ENCODE data around the gene CDKN2AIP.

The CDKN2AIP gene, protein sequence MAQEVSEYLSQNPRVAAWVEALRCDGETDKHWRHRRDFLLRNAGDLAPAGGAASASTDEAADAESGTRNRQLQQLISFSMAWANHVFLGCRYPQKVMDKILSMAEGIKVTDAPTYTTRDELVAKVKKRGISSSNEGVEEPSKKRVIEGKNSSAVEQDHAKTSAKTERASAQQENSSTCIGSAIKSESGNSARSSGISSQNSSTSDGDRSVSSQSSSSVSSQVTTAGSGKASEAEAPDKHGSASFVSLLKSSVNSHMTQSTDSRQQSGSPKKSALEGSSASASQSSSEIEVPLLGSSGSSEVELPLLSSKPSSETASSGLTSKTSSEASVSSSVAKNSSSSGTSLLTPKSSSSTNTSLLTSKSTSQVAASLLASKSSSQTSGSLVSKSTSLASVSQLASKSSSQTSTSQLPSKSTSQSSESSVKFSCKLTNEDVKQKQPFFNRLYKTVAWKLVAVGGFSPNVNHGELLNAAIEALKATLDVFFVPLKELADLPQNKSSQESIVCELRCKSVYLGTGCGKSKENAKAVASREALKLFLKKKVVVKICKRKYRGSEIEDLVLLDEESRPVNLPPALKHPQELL

GRCh38 chr4:183444214-183445096 lies at the start of gene CDKN2AIP:
CDKN2AIP (plus strand) TSS chr4:183444636; CDS start chr4:183444798, 162 bp downstream.
- H3K4me3 ChIP-seq (ENCODE audit: low read depth, low read length), result peak within 1 kb of the TSS; percentile 87
- TF ChIP-seq, protein P1, sequence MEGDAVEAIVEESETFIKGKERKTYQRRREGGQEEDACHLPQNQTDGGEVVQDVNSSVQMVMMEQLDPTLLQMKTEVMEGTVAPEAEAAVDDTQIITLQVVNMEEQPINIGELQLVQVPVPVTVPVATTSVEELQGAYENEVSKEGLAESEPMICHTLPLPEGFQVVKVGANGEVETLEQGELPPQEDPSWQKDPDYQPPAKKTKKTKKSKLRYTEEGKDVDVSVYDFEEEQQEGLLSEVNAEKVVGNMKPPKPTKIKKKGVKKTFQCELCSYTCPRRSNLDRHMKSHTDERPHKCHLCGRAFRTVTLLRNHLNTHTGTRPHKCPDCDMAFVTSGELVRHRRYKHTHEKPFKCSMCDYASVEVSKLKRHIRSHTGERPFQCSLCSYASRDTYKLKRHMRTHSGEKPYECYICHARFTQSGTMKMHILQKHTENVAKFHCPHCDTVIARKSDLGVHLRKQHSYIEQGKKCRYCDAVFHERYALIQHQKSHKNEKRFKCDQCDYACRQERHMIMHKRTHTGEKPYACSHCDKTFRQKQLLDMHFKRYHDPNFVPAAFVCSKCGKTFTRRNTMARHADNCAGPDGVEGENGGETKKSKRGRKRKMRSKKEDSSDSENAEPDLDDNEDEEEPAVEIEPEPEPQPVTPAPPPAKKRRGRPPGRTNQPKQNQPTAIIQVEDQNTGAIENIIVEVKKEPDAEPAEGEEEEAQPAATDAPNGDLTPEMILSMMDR (IDR thresholded peaks at IDR 0.05; ENCODE audit: insufficient read depth, low read length, missing control alignments), result no peak
- DNase-seq (ENCODE audit: low read depth, low spot score), result no peak
- ChIA-PET POLR2A (interaction anchor here (0.7 to 1.7 kb wide), 4 partner anchors 11 to 884 kb away, joined by 3 to 6 read pairs (median 4); no protein-coding TSS in a partner anchor), CTCF (interaction anchor here (1.5 kb wide), 3 partner anchors 9 to 38 kb away, joined by 3 to 11 read pairs (median 7); no protein-coding TSS in a partner anchor)

DNA sequence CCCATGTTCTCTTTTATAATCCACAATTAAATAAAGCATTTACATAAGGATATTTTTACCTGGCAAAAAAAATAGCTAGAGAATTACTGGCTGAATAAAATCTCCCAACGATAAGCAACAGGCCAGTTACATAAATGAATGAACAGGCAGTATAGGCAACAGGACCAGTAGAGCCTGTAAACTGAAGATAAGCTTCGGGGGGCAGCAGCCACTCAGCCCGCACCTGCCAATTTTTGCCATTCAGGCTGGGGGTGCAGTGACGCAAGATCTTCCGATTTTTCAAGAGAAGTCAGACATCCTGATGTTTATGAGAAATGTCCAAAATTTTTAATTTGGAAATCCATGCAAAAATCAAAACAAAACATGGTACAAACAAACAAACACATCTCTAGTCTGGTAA lies 49.0 kb upstream of the CDKN2AIP start:
- POLR2A ChIA-PET, result no interaction called here

DNA sequence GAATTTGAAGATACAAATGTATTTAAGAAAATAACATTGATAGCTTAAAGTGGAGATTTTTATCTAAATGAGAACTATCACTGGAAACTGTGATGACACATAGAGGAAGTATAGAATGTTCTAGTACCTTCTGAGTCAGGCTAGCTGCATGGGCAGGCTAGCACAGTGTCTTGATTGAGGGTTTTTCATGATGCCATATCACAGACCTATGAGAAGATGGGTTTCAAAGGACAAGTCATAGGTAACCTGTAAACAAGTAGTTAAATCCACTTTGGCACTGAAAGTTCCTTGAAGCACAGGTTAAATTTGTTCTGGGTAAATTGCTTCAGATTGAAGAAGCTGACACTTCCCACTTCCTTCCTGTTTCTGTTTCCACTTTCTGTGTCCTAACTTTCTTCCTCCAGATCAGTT lies 48.2 kb upstream of the CDKN2AIP start:
- POLR2A ChIA-PET, result no interaction called here
- CTCF ChIA-PET, result interaction anchor here (0.7 to 3.1 kb wide), 5 partner anchors 11 to 134 kb away, joined by 3 to 30 read pairs (median 3); no protein-coding TSS in a partner anchor
- no peak for DNase-seq (ENCODE audit: low read depth, low spot score)

More for the DNA sequence above, 49.0 kb upstream of the CDKN2AIP start:
- CTCF ChIA-PET, result interaction anchor here (1.0 to 3.1 kb wide), 4 partner anchors 12 to 134 kb away, joined by 3 to 30 read pairs (median 4); no protein-coding TSS in a partner anchor
- H3K4me3 ChIP-seq (ENCODE audit: low read depth, low read length), result no peak overlapping the region
- TF ChIP-seq, protein P1 (IDR thresholded peaks at IDR 0.05; ENCODE audit: insufficient read depth, low read length, missing control alignments), result no peak
- DNase-seq (ENCODE audit: low read depth, low spot score), result no peak

DNA sequence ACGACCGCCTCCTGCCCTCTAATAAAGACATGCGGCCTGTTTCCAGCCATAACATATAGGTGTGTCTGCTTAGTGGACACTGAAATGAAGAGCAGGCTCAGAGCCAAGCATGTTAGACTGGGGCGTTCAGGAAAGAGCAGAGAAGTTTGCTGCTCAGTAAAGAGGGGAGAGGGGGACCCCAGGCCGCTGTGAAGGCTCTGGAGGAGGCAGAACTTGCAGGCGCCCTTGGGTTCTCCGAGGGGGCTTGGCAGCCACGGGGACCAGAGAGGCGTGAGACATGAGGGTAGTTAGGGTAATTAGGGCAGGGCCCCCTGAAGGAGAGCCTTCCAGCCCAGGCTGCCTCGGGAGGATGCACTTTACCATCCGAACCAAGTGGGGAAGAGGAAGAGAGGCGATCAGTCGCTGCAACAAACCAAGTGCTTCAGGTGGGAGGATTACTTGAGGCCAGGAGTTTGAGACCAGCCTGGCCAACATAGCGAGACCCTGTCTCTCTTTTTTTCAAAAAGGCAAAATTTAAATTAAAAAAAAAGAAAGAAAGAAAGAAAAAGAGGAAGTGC lies 46.6 kb upstream of the CDKN2AIP start:
- peak overlapping the region; percentile 46 for H3K4me3 ChIP-seq (ENCODE audit: low read depth, low read length)
- TF ChIP-seq, protein P1 (IDR thresholded peaks at IDR 0.05; ENCODE audit: insufficient read depth, low read length, missing control alignments), result no peak
- ChIA-PET POLR2A (no interaction called here), CTCF (interaction anchor here (0.6 to 2.4 kb wide), 8 partner anchors 9 to 324 kb away, joined by 4 to 11 read pairs (median 9); no protein-coding TSS in a partner anchor)
- DNase-seq (ENCODE audit: low read depth, low spot score), result no peak

More for the DNA sequence above, 48.2 kb upstream of the CDKN2AIP start:
- no peak overlapping the region for H3K4me3 ChIP-seq (ENCODE audit: low read depth, low read length)
- TF ChIP-seq, protein P1 (IDR thresholded peaks at IDR 0.05; ENCODE audit: insufficient read depth, low read length, missing control alignments), result no peak

DNA sequence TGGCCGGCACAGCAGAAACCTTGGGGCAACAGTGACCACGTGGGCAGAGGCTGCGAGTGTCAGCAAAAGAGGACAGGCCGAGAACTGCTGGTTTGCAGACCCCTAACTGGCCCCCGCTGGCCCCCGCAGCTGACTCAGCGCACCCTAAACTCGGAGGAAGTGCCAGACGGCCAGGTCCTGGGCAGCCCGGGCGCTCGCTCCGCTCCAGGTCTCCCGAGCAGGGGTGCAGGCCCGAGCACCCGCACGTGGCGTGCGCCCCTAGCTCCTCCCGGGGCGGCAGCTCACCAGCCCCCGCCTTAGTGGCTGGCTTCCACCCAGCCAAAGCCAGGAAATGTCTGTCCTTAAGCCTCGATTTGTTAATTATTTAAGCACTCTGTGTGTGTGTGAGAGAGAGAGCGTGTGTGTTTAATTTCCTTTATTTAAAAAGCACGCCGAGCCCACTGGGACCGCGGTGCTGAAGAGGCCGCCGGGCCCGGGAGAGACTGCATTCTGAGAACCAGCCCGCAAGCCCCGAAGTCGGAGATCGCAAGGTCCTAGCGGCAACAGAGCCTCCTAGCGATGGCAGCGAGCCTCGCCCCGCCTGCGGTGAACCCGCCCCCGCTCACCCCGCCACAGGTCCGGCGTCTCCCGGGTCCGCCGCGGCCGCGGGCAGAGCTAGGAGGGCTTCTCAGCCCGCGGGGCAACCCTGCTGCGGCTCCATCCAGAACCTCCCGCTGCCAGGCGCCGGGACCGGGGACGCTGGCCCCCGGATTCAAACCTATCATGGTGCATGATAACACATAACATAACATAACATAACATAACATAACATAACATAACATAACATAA lies 45.9 kb upstream of the CDKN2AIP start:
- POLR2A ChIA-PET, result no interaction called here
- TF ChIP-seq, protein P1 (IDR thresholded peaks at IDR 0.05; ENCODE audit: insufficient read depth, low read length, missing control alignments), result peak; percentile 82
- CTCF ChIA-PET, result interaction anchor here (0.6 to 2.4 kb wide), 14 partner anchors 9 to 325 kb away, joined by 3 to 11 read pairs (median 4); no protein-coding TSS in a partner anchor
- peak overlapping the region; percentile 46 for H3K4me3 ChIP-seq (ENCODE audit: low read depth, low read length)
- DNase-seq (ENCODE audit: low read depth, low spot score), result no peak

Measured in AG04449 (cell line).